HPDE6-E6E7 (cell line): Measurements from ENCODE around the gene CTNND2.

Source experiments
- DNase-seq: peaks from one replicate; pipeline ENCODE4 v3.0.0; 2011; ENCODE audit warnings: missing footprints; ENCODE audit errors: extremely low spot score

CTNND2 gene

DNA sequence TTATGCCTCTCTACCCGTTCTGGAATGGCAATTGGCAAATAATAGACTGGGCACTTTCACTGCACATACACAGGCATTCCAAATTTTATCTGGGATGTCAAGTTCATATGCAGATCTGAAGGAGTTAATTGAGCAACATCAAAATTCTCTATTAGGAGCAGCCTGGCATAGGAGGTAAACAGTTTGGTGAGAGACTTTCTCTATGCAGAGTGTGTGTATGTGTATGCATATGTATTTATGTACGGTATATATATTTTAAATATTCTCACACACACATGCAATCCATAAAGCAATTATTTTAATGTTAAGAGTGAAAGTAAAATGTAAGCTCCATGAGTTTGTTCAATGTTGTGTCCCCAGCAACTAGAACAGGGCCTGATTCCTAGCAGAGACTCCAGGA is 517.8 kb downstream of the CTNND2 start:
- DNase-seq = no peak

DNA sequence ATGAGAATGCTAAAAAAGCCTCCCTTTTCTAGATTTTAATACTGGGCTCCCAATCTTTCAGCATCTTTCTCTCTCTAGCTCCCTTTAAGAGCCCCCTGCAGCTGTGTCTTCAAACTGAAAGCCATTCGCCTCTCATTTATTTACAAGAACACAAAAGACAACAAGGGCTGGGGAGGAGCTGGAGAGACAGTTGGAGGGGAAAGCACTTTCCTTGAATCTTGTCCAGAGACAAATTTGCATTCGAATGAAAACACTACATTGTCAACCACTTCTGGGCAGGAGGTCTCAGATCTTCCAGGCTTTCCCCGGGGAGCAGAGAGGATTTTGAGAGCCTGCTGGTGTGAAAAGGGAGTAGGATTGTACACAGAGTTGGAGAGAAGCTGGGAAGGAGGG is 518.3 kb downstream of the CTNND2 start:
- DNase-seq = no peak

DNA sequence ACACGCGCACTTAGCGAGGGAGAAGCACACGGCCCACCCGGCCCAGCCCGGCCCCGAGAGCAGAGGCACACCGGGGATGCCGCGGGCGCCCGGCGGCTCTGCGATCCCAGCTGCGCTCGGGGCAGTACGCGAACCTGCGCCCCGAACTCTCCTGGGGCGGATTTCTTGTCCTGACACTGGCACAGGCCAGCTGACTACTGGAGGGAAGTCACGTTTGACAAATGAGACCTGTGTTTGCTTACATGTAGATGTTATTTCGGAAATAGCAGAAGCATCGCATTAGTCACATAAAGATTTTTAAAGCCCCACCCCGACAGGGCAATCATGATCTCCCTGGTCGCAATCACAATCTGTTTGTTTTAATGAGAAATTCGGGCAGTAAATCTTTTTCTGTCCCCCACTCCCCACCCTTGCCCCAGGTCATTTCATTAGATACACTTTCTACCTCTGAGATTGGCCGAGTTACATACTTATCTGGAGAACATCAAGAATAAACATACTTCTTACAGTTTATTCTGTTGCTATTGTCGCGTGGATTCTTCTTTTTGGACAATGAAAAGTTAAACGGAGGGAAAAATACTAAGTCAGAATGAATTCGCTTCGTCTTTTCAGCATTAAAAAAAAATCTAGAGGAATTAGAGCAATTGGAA is 518.9 kb downstream of the CTNND2 start:
- DNase-seq = no peak

DNA sequence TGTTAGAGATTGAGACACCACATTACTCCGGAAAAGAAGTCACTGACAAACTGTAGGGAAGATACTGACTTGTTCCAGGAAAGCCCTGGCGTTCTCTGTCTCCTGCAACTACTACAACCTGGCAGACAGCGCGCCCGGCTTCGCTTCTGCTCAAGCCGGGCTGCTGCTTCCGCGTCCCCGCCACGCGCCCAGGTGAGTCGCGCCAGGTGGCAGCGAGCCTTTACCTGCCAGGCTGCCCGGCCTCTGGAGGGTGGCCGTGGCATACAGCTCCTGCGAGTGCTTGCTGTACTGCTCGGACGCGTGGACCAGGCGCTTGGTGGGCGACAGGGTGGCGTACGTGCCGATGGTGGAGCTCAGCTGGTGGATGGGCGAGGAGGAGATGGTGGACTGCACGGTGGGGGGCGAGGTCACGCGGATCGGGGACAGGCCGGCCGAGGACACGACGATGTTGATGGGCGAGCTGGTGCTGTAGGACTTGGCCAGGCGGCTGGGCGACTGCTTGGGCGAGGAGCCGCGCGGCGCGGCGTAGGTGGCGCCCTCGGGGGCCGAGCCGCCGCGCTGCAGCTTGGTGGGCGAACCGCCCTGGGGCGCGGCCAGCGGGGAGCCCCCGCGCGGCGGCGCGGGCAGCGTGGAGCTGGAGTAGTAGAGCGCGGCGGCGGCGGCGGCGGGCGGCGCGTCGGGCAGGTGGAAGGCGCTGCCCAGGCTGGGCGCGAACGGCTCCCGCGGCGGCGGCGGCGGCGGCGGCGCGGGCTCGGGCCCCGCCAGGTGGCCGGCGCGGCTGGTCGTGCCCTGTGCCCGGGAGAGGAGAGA is 519.6 kb downstream of the CTNND2 start:
- DNase-seq = no peak

DNA sequence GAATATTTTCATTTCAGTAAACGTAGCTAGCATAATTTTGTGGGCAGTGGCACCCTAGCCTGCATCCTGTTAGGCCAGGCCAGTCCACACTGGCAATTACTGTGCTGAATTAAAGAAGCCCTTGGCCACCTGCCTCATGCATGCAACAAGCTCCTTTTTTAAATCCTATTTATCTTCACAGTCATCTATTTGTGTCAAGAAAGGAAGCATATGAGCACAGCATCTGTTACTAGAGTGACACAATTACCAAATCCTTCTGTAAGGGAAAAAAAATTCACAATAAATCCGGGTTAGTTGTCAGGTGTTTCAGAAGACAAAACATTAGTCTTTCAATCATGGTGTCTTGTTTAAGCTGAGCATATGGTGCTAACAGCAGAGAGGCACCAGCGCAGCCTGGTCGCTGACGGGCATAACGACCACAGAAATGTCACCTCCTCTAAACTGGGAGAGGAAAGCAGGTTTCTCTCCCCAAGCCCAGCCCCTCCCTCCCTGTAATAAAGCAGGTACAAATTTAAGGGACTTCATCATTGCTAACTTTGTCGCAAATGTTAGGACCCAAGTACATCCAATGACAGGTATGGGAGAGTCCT is 520.6 kb downstream of the CTNND2 start:
- DNase-seq = no peak

DNA sequence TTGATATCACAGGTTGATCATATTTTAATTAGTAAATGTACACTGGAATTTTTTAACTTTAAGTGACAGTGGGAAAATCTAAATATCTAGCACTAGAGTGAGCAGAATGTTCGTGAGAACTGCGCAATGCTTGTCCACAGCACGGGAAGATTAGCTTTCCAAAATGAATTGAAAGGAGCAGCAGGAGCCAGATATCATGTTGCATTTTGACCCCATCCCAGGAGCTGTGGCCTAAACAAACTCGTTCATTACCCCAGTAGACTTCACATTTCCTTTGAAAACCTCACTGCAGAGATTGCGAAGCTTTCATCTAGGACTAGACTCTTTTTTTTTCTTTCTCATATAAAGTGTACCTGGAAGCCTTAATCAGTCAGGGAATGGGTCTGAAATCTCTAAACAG is 525.8 kb downstream of the CTNND2 start:
- DNase-seq = no peak

DNA sequence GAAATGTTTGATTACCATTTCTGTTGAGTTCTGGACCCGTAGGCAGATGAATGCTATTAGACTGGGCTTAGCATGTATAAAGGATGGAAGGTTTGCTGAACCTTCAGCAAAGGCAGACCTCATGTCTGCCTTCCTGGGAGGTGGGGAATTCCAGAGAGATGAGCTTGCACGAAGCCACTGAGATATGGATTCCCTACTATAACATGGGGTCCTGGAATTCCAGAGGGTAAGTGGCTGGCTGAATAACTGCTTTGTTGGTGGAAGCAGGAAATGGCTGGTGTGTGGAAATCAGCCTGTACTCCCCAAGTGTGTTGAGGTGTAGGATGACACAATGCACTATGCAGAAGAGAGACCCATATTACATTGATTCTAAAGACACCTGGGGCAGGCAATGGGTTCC is 526.4 kb downstream of the CTNND2 start:
- no peak for DNase-seq

DNA sequence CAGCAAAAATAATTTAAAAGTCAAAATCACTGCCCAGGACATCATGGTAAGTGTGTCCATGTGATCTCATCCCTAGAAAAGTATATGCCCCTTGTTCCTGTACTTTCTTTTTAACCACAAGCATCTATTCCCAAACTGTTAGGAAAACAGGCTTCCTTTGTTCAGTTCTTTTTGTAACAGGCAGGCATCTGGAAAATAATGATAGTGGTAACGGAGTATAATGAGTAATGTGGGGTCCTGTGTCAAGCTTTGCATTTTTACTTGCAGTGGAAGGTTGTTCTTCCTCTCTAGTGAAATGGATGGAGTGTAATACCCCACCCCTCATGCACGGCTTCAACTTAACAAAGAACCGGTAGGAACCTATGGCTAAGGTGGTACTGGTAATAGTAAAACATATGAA is 532.1 kb downstream of the CTNND2 start:
- DNase-seq = no peak

DNA sequence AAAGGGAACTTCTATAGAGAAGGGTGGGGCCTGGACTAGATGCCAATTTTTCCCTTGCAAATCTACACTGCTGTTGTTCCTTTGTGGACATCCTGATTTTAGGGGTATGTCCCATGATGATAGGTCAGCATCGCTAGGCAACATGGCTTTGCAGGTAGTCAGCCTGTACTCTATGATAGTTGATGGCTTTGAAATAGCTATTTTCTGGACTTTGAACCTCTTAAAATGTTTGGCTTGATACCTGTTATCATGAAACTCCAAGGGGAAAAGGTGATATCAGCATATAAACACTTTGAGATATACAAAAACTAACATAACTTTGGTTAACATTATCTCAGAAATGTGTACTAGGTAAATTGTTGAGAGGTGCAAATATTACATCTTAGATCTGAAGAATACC is 533.2 kb downstream of the CTNND2 start:
- no peak for DNase-seq

DNA sequence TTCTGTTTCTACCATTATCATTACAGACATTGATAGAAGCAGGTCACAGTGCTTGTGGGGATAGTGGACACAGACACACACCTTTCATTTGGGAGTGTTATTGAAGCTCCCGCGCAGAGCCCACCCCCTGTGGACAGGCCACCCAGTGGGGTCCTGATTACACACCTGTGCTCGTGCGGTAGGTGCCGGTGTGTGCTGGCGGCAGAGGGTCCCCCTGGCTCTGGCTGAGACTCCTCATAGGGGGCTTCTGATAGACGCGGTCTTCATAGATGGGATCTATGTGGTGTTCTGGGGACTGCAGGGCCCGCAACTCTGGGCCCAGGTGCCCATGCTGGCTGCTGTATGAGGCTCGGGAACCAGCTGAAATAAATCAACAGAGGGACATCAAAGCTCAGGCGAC is 539.7 kb downstream of the CTNND2 start:
- no peak for DNase-seq

DNA sequence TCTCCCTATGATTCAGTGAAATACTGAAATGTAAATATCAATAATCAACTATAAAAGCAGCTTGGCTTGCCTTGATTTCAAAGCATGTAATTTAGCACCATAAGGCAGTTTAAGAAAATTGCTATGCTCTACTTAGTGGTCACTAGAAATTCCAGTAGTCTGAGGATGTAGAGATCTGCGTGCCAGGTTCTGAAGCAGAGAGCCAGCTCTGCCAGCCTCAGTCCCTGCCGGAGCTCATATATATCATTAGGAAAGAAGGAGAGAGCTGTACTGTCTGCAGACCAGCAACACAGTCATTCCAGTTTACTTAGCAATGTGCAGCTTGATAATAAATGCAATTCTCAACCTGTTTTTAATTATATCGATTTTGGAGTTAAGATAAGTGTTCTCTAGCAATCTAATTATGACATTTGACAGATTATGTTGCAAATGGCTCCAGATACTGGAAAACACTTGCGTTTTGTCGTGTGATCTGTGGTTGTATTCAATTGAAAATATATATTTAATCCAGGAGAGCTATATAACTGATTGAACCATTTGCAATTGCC is 540.5 kb downstream of the CTNND2 start:
- DNase-seq = no peak

DNA sequence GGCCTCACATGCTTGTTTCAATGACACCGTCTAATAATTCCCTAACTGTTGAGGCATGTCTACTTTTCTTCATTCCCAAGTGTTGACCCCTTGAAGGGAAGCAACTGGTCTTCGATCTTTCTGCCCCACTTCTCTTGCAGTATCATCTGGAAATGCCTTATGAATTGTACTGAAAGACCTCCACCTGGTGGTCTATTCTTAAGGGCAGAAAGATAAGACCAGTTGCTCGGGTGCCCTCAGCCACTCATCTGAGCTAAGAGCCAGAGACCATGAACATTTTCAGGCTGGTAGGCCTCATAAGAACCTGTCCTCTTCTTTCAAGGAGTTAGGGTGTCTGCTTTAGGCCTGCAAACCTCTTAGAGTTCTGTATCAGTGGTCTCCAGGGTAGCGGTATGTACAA is 542.5 kb downstream of the CTNND2 start:
- DNase-seq = no peak

DNA sequence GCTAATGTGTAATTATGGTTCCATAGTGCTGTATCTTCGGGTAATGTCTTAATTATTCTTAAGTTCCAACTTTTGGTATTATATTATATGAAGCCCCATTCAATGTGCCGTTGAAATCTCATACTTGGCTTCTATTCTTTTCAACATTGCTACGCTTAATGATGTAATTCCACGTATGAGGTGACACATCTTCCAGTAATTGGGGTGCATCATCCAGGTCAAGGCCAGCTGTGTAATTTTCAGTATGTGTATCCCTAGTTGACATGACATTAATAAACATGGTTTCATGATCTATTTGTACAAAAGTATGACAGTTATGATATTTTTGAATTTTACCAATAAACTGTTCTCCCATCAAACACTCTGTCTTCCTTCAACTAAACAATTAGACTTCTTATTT is 546.3 kb downstream of the CTNND2 start:
- DNase-seq = no peak

DNA sequence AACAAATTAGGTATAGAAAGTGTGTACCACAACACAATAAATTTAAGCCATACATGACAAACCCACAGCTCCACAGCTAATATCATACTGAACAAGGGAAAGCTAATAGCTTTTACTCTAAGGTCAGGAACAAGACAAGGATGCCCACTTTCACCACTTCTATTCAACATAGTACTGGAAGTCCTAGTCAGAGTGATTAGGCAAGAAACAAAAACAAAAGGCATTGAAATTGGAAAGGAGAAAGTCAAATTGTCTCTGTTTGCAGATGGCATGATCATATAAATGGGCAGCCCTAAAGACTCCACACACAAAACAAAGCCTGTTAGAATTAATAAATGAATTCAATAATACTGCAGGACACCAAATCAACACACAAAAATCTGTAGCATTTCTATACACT is 548.8 kb downstream of the CTNND2 start:
- DNase-seq = no peak

DNA sequence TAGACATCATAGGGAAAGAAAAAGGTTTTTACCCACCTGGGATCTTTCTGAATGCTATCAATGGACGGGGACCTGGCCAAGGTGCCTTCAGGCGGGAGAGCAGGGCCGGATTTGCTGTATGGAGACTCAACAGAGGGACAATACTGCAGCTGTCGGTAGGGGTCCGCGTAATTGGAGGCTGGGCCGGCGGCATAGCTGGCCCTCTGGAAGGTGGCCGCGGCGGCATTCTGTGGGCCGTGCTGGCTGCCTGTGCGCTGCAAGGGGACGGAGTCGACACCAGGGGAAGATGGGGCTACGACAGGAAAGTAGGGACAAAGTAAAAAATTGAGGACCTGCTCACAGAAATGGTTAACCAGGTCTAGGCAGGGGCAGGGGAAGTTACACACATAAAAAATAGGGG is 557.9 kb downstream of the CTNND2 start:
- no peak for DNase-seq

DNA sequence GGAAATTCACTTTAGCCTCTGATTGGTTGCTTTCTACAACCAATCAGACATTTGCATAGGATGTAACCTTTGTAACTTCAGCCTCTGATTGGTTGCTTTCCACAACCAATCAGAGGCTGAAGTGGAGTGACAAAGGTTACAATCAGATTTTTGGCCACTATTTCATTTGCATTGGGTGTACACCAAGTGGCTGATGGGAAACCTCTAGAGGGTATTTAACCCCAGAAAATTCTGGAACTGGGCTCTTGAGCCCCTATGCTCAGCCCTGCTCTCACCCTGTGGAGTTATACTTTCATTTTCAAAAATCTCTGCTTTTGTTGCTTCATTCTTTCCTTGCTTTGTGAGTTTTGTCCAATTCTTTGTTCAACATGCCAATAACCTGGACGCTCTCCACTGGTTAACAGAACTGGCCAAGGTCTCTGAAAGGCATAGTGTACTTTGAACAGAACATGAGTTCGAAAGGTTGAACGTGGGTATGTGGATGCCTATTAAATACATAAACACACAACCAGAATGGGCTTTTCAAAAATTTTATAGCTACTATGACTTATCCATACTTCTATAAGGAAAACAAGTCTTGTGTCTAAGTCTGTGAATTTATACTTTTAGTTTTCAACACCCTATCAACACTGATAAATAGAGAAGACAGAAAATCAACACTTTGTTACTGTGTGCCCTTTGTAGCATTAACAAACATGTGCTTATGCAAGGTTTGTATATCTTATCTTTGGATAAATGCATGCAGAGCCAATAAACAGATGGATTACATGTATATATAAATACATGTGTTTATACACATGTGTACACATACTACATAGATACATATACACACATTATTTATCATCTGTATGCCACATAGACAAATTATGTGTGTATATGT is 568.1 kb downstream of the CTNND2 start:
- no peak for DNase-seq

DNA sequence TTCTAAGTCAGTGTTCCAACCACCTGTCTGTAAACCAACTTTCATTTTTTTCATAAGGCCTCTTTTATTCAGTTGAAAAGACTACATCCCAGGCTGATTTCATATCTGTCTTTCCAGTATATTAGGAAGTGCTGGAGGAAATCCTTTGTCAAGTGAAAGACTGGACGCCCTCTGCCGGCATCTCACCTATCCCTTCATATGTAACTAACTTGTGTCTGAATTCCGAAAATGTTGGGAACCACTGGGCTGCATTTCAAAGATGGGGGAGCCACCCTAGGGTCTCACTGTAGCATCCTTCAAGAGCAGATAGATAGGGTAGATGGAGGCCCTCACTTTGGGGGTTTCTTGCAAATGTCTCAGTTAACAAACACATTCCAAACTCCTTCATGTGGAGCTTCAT is 569.8 kb downstream of the CTNND2 start:
- DNase-seq = no peak

DNA sequence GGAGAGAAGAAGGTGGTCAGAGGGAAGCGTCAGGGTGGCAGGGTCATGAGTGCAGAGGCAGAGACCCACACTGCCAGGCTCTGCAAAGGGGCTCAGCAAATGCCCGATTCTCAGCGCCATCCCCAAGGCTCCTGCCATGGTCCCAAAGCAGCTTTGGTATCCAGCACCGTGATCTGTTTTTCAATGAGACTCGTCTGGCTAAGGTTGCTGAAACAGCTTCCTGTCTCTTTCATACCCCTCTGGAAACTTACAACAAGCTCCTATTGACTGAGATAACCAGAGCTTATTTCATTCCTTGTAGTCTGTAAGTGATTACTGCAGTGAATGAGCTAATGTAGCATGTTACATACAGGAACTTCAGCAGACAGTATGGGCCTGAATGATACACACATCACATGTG is 574.6 kb downstream of the CTNND2 start:
- no peak for DNase-seq

DNA sequence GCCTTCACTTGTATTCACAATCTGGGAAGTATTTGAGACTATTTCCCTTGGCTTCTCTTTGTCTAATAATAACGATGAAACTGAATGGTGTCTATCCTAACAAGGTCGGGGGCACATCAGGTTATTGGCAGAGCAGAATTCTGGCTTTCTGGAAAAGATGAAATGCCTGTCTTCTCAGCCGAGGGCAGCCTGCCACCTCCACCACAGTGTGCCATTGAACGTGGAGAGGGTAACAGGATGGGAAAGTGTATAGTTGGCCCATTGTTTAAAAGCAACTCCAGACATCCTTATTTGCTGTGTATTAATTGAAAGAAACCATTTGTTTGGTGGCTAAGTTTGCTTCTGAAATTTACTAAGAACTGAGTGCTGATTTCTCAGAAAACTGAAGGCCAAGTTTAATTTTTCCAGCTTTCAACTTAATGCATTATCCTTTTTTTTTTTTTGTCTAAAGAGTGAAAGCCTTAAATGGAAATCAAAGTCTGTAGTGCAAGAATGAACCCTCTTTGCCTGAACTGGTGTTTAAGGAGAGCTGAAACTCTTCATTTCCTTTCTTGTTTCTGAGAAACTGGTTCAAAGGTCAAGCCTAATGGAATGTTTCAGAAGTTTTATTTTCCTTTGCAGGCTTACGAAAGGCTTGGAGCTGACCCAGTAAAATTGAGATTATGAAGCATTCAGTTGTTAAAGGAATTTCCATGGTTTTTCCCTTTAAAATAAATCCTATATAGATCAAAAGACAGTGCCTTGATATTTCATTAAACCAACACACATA is 579.5 kb downstream of the CTNND2 start:
- DNase-seq = no peak

DNA sequence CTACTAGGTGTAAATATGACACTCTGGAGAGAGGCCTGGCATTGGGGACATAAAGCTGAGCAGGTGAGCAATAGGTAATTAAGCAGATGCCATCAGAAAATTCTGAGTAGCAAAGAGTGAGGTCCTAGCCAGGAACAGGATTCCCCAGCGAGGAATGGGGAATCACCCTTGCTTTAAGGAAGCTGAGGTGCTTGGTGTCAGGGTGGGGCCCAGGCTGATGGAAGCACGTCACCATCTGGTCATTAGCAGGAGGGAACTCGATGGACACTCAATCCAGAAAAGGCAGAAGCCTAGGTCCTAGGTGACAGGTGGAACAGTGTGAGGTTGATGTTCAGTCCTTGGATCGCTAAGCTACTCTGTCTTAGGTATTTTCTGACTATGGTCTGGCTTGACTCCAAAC is 580.5 kb downstream of the CTNND2 start:
- DNase-seq = no peak

DNA sequence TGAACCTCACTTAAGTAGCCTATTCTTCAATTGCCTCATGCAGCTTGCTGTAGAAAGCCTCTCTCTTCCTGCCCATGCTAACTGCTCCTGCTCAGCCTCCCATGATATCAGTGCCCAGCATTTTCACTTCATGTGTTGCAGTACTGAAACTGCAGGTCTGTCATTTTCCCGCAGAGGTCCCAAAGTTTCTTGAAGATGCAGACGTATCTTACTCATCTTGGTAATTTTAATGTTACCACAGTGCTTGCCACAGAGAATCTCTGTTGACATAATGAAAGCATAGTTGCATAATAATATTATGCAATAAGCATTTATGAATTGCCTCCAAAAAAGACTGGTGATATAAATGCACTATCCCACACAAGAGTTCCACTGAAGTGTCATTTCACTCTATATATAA is 582.1 kb downstream of the CTNND2 start:
- DNase-seq = no peak
